ENCODE results near the gene RAET1E.
A peak's percentile ranks its signal among the peaks of the same experiment; 100 is the strongest.
"Not testable (repeated sequence)": the region's sequence is repeated elsewhere in the genome, so short reads cannot be mapped to it uniquely, and the experiment has no call there.

Gene RAET1E

DNA sequence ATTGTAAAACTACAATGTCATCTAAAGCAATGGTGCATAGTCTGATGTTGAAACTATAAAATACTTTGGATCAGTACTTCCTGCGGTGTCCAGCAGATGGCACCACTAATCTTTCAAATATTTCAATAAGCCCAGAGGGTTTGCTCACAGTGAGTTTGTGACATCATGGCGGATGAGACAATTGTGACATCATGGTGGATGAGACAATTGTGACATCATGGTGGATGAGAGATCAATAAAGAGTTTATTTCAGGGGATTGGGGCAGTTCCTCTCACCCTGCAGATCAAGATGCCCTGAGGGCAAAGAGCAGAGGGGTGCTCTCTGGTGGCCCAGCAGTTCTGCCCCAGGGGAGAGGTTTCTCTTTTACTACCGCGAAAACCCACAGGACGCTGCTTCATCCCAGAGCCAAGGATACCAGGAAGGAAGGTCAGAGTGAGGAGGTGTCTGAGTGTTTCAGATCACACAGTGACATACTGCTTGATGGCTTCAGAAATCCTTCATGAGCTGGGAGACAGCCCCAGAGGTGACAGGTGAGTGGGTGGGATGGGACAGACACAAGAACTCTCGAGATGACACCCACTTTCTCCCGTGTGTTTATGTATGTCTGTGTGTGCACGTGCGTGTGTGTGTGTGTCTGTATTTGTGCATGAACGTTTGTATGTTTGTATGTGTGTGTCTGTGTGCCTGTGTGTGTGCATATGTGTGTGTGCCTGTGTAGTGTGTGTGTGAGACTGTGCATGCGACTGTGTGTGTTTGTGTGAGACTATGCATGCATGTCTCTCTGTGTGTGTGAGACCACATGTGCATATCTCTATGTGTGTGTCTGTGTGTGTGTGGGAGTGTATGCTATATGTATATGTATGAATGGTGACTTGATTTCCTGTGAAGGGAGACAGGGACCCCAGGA is 36.6 kb upstream of the RAET1E start:
- H3K4me3 ChIP-seq (ENCODE audit: low read depth, low read length), result no peak overlapping the region
- peak; percentile 44; the same call in 1 of the 2 replicates for TF ChIP-seq CTCF (IDR thresholded peaks at IDR 0.05; ENCODE audit: borderline replicate concordance, insufficient read depth, low read depth, low read length)

GRCh38 chr6:149933461-149933860 is 35.5 kb upstream of the RAET1E start:
- TF ChIP-seq CTCF (IDR thresholded peaks at IDR 0.05; ENCODE audit: borderline replicate concordance, insufficient read depth, low read depth, low read length), result no peak
- no peak overlapping the region for H3K4me3 ChIP-seq (ENCODE audit: low read depth, low read length)

- H3K4me3 ChIP-seq (ENCODE audit: low read depth, low read length), result no peak overlapping the region
- no peak for TF ChIP-seq CTCF (IDR thresholded peaks at IDR 0.05; ENCODE audit: borderline replicate concordance, insufficient read depth, low read depth, low read length)
These were observed 35.1 kb upstream of the RAET1E start for GRCh38 chr6:149933036-149933435.

DNA sequence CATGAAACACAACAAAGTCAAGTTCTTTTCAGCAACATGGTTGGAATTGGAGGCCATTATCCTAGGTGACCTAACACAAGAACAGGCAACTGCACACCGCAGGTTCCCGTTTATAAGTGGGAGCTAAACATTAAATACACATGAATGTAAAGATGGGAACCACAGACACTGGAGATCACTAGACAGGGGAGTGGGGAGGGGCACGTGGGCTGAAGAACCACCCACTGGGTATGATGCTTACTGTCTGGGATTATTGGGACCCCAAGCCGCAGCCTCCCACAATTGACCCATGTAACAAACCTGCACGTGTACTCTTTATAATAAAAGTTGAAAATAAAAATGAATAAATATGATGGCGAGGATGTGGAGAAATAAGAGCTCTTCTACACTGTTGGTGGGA is 33.6 kb upstream of the RAET1E start:
- no peak overlapping the region for H3K4me3 ChIP-seq (ENCODE audit: low read depth, low read length)
- TF ChIP-seq CTCF (IDR thresholded peaks at IDR 0.05; ENCODE audit: borderline replicate concordance, insufficient read depth, low read depth, low read length), result no peak

DNA sequence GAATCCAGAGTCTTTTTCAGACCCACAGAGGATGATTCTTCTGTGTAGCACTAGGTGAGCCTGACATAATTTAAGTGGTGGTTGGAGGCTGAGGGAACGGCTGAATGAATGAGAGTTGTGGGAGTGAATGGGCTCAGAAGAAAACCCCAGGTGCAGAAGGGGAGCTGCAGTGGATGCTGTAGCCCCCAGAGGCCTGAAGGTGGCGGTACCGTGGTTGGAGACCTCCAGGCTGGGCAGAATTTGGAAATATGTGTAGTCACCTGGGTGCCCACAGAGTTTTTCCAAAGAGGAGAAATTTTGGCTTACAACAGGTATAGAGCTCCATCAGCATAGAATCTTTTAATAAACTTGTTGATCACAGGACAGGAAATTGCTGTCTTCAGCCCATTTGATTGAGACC is 31.5 kb upstream of the RAET1E start:
- TF ChIP-seq CTCF (IDR thresholded peaks at IDR 0.05; ENCODE audit: borderline replicate concordance, insufficient read depth, low read depth, low read length), result peak; percentile 51; the same call in 1 of the 2 replicates
- no peak overlapping the region for H3K4me3 ChIP-seq (ENCODE audit: low read depth, low read length)

- H3K4me3 ChIP-seq (ENCODE audit: low read depth, low read length), result not testable (repeated sequence)
These were observed 29.1 kb upstream of the RAET1E start for GRCh38 chr6:149927025-149927424.

DNA sequence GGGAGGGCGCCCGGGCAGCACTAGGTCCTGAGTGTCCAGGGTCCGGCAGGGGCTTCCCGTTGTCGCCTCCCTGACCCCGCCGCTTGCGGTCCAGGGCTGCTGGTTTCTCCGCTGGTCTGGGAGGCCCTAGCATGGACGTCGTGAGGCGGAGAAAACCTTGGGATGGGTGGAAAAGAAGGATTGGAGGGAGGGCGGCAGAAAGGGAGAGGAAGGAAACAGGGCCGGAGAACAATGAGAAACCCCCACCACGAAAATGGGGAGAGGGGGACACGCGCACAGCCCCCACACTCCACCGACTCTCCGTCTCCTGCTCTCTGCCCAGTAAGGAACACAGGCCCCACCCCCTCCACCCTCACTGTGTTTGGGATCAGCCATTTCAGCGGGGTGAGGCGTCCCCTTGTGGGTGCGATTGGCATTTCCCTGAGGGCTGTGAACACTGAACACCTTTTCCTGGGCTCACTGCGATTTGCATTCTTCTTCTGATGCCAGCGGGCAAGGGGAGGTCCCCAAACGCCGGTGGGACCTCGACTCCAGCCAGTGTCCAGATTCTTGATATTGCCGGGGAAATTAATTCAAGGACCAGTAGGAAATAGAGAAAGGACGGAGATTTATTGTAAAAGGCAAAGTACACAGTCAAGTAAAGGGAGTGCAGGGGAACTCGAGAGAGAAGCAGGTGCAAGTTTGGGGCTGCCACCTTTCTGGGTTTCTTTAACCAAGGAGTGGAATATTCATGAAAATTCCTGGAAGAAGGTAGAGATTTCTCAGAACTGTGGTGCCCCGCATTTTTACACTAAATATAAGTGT is 28.3 kb upstream of the RAET1E start:
- H3K4me3 ChIP-seq (ENCODE audit: low read depth, low read length), result no peak overlapping the region
- peak; percentile 80 for TF ChIP-seq CTCF (IDR thresholded peaks at IDR 0.05; ENCODE audit: borderline replicate concordance, insufficient read depth, low read depth, low read length)

Data from GM12875 (cell line).